CD4-positive, alpha-beta T cell treated with Interleukin-15 for 1 hour (primary cell): Measurements from ENCODE around the gene MIPOL1.
"Not testable (repeated sequence)": the region's sequence is repeated elsewhere in the genome, so short reads cannot be mapped to it uniquely, and the experiment has no call there.

Experiments
- DNase-seq: peaks from one replicate; pipeline ENCODE4 v3.0.0-alpha.2; 2020

Gene MIPOL1

GRCh38 chr14:37187840-37188577 is 9.7 kb upstream of the MIPOL1 start:
- not testable (repeated sequence) for DNase-seq

- not testable (repeated sequence) for DNase-seq
Observed at GRCh38 chr14:37189733-37190132, 8.0 kb upstream of the MIPOL1 start.

GRCh38 chr14:37194698-37195097 is 3.0 kb upstream of the MIPOL1 start:
- DNase-seq = no peak

GRCh38 chr14:37195327-37195726 is 2.4 kb upstream of the MIPOL1 start:
- DNase-seq = no peak

GRCh38 chr14:37196604-37197420 is 925 bp upstream of the MIPOL1 start:
- DNase-seq = no peak

GRCh38 chr14:37198273-37198598 is 499 bp downstream of the MIPOL1 start:
- DNase-seq = no peak

GRCh38 chr14:37198907-37199306 is 1.2 kb downstream of the MIPOL1 start:
- DNase-seq = no peak

GRCh38 chr14:37201724-37202123 is 4.0 kb downstream of the MIPOL1 start:
- DNase-seq = no peak

GRCh38 chr14:37202265-37202664 is 4.5 kb downstream of the MIPOL1 start:
- no peak for DNase-seq

GRCh38 chr14:37202812-37203211 is 5.1 kb downstream of the MIPOL1 start:
- no peak for DNase-seq

- DNase-seq = no peak
Observed at GRCh38 chr14:37203423-37203822, 5.7 kb downstream of the MIPOL1 start.

- not testable (repeated sequence) for DNase-seq
Observed at GRCh38 chr14:37205623-37206605, 8.2 kb downstream of the MIPOL1 start.

GRCh38 chr14:37209617-37210016 is 11.9 kb downstream of the MIPOL1 start:
- not testable (repeated sequence) for DNase-seq

GRCh38 chr14:37210448-37210847 is 12.7 kb downstream of the MIPOL1 start:
- no peak for DNase-seq

- DNase-seq = no peak
Observed at GRCh38 chr14:37213016-37213415, 15.3 kb downstream of the MIPOL1 start.

GRCh38 chr14:37215345-37215744 is 17.6 kb downstream of the MIPOL1 start:
- DNase-seq = no peak

- DNase-seq = no peak
Observed at GRCh38 chr14:37221073-37221472, 23.3 kb downstream of the MIPOL1 start.

GRCh38 chr14:37223947-37224474 is 26.3 kb downstream of the MIPOL1 start:
- no peak for DNase-seq

GRCh38 chr14:37225668-37226067 is 27.9 kb downstream of the MIPOL1 start:
- DNase-seq = not testable (repeated sequence)

- no peak for DNase-seq
Observed at GRCh38 chr14:37230551-37231194, 32.9 kb downstream of the MIPOL1 start.

GRCh38 chr14:37232907-37233481 is 35.3 kb downstream of the MIPOL1 start:
- DNase-seq = no peak

GRCh38 chr14:37234222-37234621 is 36.5 kb downstream of the MIPOL1 start:
- DNase-seq = no peak
